Muscle of leg (tissue), 11 donors: Measurements from ENCODE around the gene ACKR3. TPM values are rescaled to one million over a fixed set of nuclear protein-coding genes. Genes with fewer than 3 reads are reported as not detected.

ENCODE experiments used
- DNase-seq: peaks from one replicate; pipeline ENCODE4 v3.0.0; 2013
- H3K27ac ChIP-seq: one replicate; pipeline ENCODE4 v1.5.1; 2013; ENCODE audit warnings: mild to moderate bottlenecking, low read length, control low read depth
- H3K27me3 ChIP-seq: one replicate; pipeline ENCODE4 v1.6.1; 2013; ENCODE audit warnings: low read length; ENCODE audit not compliant: control insufficient read depth, insufficient read depth
- H3K36me3 ChIP-seq: one replicate; pipeline ENCODE4 v1.6.1; 2013; ENCODE audit warnings: low read length; ENCODE audit not compliant: control insufficient read depth, insufficient read depth
- H3K4me1 ChIP-seq: one replicate; pipeline ENCODE4 v1.6.1; 2013; ENCODE audit warnings: low read length; ENCODE audit not compliant: control insufficient read depth, insufficient read depth
- H3K4me3 ChIP-seq: one replicate; pipeline ENCODE4 v1.5.1; 2013; ENCODE audit warnings: low read length, control low read depth
- H3K9me3 ChIP-seq: replicated peaks from 2 replicates; pipeline ENCODE4 v1.6.1; 2013; ENCODE audit warnings: low read depth, low read length; ENCODE audit not compliant: control insufficient read depth
- WGBS: methylation state at CpG from one replicate; pipeline ENCODE4 v1.1.5; 2013; ENCODE audit warnings: missing lambda C conversion rate; ENCODE audit not compliant: insufficient coverage; 5-methylcytosine and 5-hydroxymethylcytosine counted together
- polyA plus RNA-seq, 8 donors: library from polyadenylated mRNA; unstranded; fragments of 120-200 nt; gene quantifications; one replicate each; pipeline versions ENCODE4 v1.2.1 to v1.2.3, GENCODE V29; 2013; ENCODE audit warnings: inconsistent platforms in 1 of 8, low replicate concordance in 1 of 8; ENCODE audit not compliant: insufficient read length in 8 of 8, insufficient read depth in 1 of 8
- total RNA-seq: library from RNA; stranded (reverse); fragments of 120-200 nt; gene quantifications from one replicate; pipeline ENCODE4 v1.2.4, GENCODE V29; 2013

Gene ACKR3
- total and polyA plus RNA-seq, 9 donors, result 14.7 to 29.3 (median 24.1) TPM

DNA sequence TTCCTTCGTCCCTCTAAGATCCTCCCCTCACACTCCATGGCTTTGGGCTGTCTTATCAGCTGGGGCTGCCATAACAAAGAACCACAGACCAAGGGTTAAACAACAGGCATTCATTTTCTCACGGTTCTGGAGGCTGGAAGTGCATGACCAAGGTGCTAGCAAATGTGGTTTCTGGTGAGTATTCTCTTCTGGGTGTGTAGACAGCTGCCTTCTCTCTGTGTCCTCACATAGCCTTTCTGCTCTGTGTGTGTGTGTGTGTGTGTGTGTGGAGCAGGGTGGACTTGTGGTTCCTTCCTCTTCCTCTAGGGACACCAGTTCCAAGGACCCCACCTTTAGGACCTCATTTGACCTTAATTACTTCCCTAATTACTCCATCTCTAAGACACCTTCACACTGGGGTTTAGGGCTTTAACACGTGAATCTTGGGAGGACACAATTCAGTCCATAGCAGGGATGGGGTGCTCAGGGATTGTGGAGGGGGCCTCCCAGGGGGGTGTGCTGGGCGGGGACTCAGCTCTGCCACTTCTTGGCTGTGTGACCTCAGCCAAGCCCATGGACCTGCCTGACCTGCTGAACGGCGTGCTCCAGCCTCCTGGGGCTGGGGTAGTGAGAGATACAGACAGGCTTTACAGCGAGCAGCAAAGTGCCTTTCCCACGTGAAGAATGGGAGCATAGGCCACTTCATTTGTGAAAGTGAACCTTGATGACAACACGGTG is 38.0 kb downstream of the ACKR3 start:
- no peak overlapping the region for H3K27ac ChIP-seq
- H3K4me1 ChIP-seq, result peaks cover 22% of the 10 kb centered on the region
- peaks cover 18% of the 10 kb centered on the region for H3K27me3 ChIP-seq
- no peaks in the 10 kb centered on the region for H3K9me3 ChIP-seq
- H3K36me3 ChIP-seq, result no peaks in the 10 kb centered on the region
- DNase-seq, result no peak
- 45% methylated on average over 8 of the region's 9 CpGs for WGBS
- no peak overlapping the region for H3K4me3 ChIP-seq

DNA sequence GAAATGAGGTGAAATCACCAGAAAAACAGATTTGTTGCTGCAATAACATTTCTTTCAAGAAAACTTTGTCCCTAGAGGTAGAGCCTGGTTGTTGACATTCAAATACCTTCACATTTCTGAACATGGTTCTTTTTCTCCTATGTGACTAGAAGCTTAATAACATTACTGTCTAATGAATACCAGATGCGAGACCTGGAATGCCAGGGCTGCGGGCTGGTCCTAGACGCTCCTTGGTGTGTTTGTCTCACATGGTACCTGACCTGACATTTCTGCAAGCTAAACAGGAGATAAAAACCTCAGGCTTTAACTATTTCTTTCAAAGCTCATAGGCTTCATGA is 38.5 kb downstream of the ACKR3 start:
- no peak for DNase-seq
- H3K4me1 ChIP-seq, result peaks cover 27% of the 10 kb centered on the region
- H3K36me3 ChIP-seq, result no peaks in the 10 kb centered on the region
- 61% methylated on average over 3 of the region's 3 CpGs for WGBS
- H3K9me3 ChIP-seq, result no peaks in the 10 kb centered on the region
- H3K4me3 ChIP-seq, result no peak overlapping the region
- peaks cover 17% of the 10 kb centered on the region for H3K27me3 ChIP-seq
- no peak overlapping the region for H3K27ac ChIP-seq

- peaks cover 32% of the 10 kb centered on the region for H3K4me1 ChIP-seq
- WGBS, result 86% methylated on average over 3 of the region's 3 CpGs
- H3K9me3 ChIP-seq, result no peaks in the 10 kb centered on the region
- H3K27me3 ChIP-seq, result peaks cover 14% of the 10 kb centered on the region
- no peak overlapping the region for H3K27ac ChIP-seq
- DNase-seq, result no peak
- no peak overlapping the region for H3K4me3 ChIP-seq
- no peaks in the 10 kb centered on the region for H3K36me3 ChIP-seq
Observed at GRCh38 chr2:236608710-236609109, 39.1 kb downstream of the ACKR3 start.

- peak; percentile 66 for DNase-seq
- Histone ChIP-seq H3K4me3 (no peak overlapping the region), H3K4me1 (peaks cover 38% of the 10 kb centered on the region), H3K27ac (no peak overlapping the region), H3K9me3 (no peaks in the 10 kb centered on the region), H3K36me3 (no peaks in the 10 kb centered on the region), H3K27me3 (peaks cover 8% of the 10 kb centered on the region)
- WGBS, result 61% methylated on average over 6 of the region's 8 CpGs
Observed at GRCh38 chr2:236610991-236611821, 41.6 kb downstream of the ACKR3 start.

- Histone ChIP-seq H3K4me1 (peaks cover 41% of the 10 kb centered on the region), H3K27me3 (peaks cover 5% of the 10 kb centered on the region), H3K27ac (no peak overlapping the region), H3K9me3 (no peaks in the 10 kb centered on the region), H3K4me3 (no peak overlapping the region), H3K36me3 (no peaks in the 10 kb centered on the region)
- DNase-seq, result no peak
- WGBS, result 77% methylated on average over 8 of the region's 10 CpGs
Observed at GRCh38 chr2:236612737-236613136, 43.1 kb downstream of the ACKR3 start.

- peaks cover 5% of the 10 kb centered on the region for H3K27me3 ChIP-seq
- H3K36me3 ChIP-seq, result no peaks in the 10 kb centered on the region
- H3K9me3 ChIP-seq, result no peaks in the 10 kb centered on the region
- no peak overlapping the region for H3K27ac ChIP-seq
- peaks cover 41% of the 10 kb centered on the region for H3K4me1 ChIP-seq
- 69% methylated on average over 4 of the region's 4 CpGs for WGBS
- DNase-seq, result peak; percentile 53
- no peak overlapping the region for H3K4me3 ChIP-seq
Observed at GRCh38 chr2:236613612-236614011, 44.0 kb downstream of the ACKR3 start.

DNA sequence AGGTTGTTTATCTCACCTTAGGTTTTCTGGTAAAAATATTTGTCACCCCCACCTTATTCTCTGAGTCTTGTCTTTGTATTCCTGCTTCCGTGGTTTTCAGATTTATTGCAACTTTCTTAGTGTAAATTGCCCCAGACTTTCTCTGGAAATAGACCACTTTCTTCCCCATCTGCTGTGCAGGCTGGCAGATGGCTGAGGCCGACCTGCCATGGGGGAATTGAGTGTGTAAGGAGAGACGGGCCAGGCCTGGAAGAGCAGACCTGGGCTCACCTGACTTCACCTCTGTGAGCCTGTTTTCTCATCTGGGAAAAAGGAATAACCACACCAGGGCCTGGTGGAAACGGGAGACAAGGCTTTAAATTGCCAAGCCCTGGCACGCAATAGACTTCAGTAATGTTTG is 44.9 kb downstream of the ACKR3 start:
- no peak overlapping the region for H3K4me3 ChIP-seq
- peaks cover 8% of the 10 kb centered on the region for H3K27me3 ChIP-seq
- no peak for DNase-seq
- H3K9me3 ChIP-seq, result no peaks in the 10 kb centered on the region
- H3K36me3 ChIP-seq, result no peaks in the 10 kb centered on the region
- H3K27ac ChIP-seq, result no peak overlapping the region
- H3K4me1 ChIP-seq, result peaks cover 41% of the 10 kb centered on the region
- WGBS, result 64% methylated on average over 2 of the region's 5 CpGs

- peaks cover 36% of the 10 kb centered on the region for H3K4me1 ChIP-seq
- 92% methylated on average over 5 of the region's 6 CpGs for WGBS
- no peak for DNase-seq
Observed at GRCh38 chr2:236616031-236616430, 46.4 kb downstream of the ACKR3 start.

DNA sequence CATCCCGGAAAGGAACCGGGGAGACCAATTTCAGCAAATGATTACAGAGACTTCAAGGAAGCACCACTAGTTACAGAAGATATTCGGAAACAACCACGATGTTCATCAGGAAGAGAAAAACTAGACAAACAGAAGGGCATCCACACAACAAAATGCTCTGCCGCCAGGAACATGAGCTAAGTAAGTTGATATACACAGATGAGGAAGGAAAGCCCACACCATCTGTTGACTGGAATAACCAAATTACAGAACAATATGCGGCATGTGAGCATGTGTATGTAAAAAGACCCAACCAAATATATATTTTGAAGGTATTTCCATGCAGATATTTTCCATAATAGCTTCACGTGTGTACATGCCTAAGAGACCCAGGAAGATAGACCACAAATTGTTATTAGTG is 47.0 kb downstream of the ACKR3 start:
- H3K27ac ChIP-seq, result no peak overlapping the region
- H3K4me1 ChIP-seq, result peaks cover 31% of the 10 kb centered on the region
- H3K36me3 ChIP-seq, result no peaks in the 10 kb centered on the region
- WGBS, result no CpG with 5 or more reads among the region's 7 CpGs
- DNase-seq, result no peak
- H3K27me3 ChIP-seq, result peaks cover 12% of the 10 kb centered on the region
- no peaks in the 10 kb centered on the region for H3K9me3 ChIP-seq
- no peak overlapping the region for H3K4me3 ChIP-seq

More at GRCh38 chr2:236616031-236616430, 46.4 kb downstream of the ACKR3 start:
- H3K4me3 ChIP-seq, result no peak overlapping the region
- H3K36me3 ChIP-seq, result no peaks in the 10 kb centered on the region
- no peak overlapping the region for H3K27ac ChIP-seq
- H3K27me3 ChIP-seq, result peaks cover 10% of the 10 kb centered on the region
- H3K9me3 ChIP-seq, result no peaks in the 10 kb centered on the region

GRCh38 chr2:236617221-236617737 is 47.7 kb downstream of the ACKR3 start:
- H3K36me3 ChIP-seq, result no peaks in the 10 kb centered on the region
- peaks cover 14% of the 10 kb centered on the region for H3K27me3 ChIP-seq
- H3K27ac ChIP-seq, result no peak overlapping the region
- H3K4me3 ChIP-seq, result no peak overlapping the region
- no peaks in the 10 kb centered on the region for H3K9me3 ChIP-seq
- 83% methylated on average over 3 of the region's 6 CpGs for WGBS
- H3K4me1 ChIP-seq, result peaks cover 24% of the 10 kb centered on the region
- no peak for DNase-seq
